GM18867 (cell line): ENCODE measurements around the gene SLC45A2.
"Not testable (repeated sequence)": the region's sequence is repeated elsewhere in the genome, so short reads cannot be mapped to it uniquely, and the experiment has no call there.

Experiments
- ATAC-seq: cut with Tn5 transposase; IDR thresholded peaks from one replicate; pipeline ENCODE4 v1.9.1; 2021; ENCODE audit warnings: mild to moderate bottlenecking, moderate library complexity; ENCODE audit not compliant: unreplicated experiment

The SLC45A2 gene

GRCh38 chr5:33929925-33930690 lies 54.4 kb downstream of the SLC45A2 start:
- ATAC-seq: no peak

- no peak for ATAC-seq
Measured at GRCh38 chr5:33928283-33928682, 56.2 kb downstream of the SLC45A2 start.

- ATAC-seq: no peak
Measured at GRCh38 chr5:33927685-33928084, 56.8 kb downstream of the SLC45A2 start.

- peak; percentile 88 for ATAC-seq
Measured at GRCh38 chr5:33925278-33925677, 59.2 kb downstream of the SLC45A2 start.

GRCh38 chr5:33921002-33921401 lies 63.5 kb downstream of the SLC45A2 start:
- no peak for ATAC-seq

- ATAC-seq: not testable (repeated sequence)
Measured at GRCh38 chr5:33914844-33915243, 69.6 kb downstream of the SLC45A2 start.

GRCh38 chr5:33906248-33906647 lies 78.2 kb downstream of the SLC45A2 start:
- ATAC-seq: not testable (repeated sequence)

GRCh38 chr5:33905381-33905780 lies 79.1 kb downstream of the SLC45A2 start:
- ATAC-seq: no peak

GRCh38 chr5:33903118-33903517 lies 81.4 kb downstream of the SLC45A2 start:
- ATAC-seq: no peak

- no peak for ATAC-seq
Measured at GRCh38 chr5:33901156-33901555, 83.3 kb downstream of the SLC45A2 start.
